HG02678 (cell line): ENCODE data around the gene EIF3B.
"Not testable (repeated sequence)": the region's sequence is repeated elsewhere in the genome, so short reads cannot be mapped to it uniquely, and the experiment has no call there.

Experiments used
- ATAC-seq: cut with Tn5 transposase; IDR thresholded peaks from one replicate; pipeline ENCODE4 v1.9.1; 2021; ENCODE audit warnings: mild to moderate bottlenecking, moderate library complexity; ENCODE audit not compliant: unreplicated experiment

Gene EIF3B

GRCh38 chr7:2354186-2354938 is at the start of gene EIF3B:
Gene EIF3B, plus strand, starts transcription at chr7:2354827. Its CDS starts 95 bp downstream, at chr7:2354922.
- peak; percentile 82 for ATAC-seq

DNA sequence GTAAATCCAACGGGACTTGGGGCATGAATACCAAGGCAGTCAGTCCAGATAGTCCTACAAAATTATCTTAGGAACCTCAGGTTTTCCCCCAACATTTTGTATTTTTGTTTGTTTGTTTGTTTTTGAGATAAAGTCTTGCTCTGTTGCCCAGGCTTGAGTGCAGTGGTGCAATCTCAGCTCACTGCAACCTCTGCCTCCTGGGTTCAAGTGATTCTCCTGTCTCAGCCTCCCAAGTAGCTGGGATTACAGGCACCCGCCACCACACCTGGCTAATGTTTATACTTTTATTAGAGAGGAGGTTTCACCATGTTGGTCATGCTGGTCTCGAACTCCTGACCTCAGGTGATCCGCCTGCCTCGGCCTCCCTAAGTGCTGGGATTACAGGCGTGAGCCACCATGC is 49.4 kb upstream of the EIF3B start:
- not testable (repeated sequence) for ATAC-seq

DNA sequence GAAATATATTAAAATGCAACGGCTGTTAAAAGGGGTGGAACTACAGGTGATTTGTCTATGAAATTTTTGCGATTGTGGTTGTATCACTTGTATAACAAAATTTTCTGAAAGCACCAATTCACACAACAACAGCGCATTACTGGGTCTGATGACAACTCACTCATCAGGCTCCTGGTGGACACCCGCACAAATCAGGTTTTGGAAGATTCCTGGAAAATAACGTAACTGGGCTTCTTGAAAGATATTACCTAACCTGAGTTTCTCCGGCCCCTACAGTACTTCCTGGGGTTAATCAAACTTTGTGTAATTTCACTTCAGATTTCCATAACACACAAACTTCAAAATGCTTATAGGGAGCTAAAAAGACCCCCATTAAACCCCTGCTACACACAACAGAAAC is 47.9 kb upstream of the EIF3B start:
- ATAC-seq: no peak

GRCh38 chr7:2307690-2308107 is 46.9 kb upstream of the EIF3B start:
- peak; percentile 59 for ATAC-seq

- ATAC-seq: no peak
These were observed 44.7 kb upstream of the EIF3B start for GRCh38 chr7:2309889-2310331.

DNA sequence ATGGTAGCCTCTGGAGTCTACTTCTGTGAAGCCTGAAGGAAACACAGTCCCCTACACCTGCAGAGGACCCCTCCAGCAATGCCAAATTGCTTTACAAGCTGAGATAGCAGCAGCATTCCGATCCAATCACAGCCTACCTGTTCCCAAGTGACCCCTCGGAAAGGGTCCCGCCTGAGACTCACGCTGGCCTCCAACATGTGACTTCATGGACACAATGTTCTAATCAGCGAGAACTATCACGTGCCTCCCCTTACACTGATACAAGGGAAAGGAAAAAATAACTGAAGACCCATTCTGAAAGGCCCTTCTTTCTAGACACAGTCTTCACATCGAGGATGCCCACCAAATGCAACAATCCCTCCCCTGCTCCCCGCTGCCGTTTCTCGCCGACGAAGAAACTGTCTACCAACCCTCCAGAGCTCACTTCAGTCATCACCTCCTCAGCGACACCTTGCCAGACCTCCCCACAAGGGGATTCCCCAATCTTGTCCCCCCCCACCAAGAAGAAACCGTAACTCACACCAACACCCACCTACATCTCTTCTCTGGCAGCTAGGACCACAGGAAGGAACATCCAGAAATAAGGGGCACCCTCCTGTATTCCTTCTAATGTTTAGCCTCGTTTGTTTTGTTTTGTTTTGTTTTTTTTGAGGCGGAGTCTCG is 42.2 kb upstream of the EIF3B start:
- ATAC-seq: no peak

- ATAC-seq: no peak
These were observed 41.0 kb upstream of the EIF3B start for GRCh38 chr7:2313450-2314208.

DNA sequence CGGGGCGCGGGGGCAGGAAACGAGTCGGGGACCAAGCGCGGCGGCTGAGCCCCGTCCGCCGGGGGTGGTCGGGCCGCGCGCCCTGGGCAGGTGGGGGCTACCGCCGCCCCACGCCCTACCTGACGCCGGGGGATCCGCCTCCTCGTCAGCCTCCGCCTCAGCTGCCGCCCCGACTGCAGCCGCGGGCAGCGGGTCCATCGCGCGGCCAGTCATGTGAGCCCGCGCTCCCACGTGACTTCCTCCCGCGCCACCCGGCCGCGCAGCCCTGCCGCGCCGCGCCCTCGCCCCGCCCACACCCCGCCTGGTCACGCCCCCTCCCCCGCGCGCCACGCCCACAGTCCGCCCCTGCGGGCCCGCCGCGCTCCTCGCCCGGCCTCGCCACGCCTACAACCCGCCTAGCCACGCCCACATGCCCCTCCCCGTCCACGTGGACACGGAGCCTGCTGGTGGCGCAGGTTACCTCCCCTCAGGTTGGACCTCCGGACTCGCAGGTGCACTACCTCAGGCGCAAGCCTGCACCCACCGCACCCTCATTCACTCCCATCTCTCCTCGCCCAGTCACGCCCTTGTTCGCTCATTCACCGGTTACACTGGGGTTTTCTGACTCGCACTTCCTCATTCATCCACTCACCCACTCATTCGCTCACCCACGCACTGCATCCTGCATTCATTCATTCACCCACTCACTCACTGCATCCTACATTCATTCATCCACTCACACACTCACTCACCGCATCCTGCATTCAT is 40.2 kb upstream of the EIF3B start, which contains the start of gene SNX8:
SNX8 (minus strand) TSS at position 233 of the 747 bp plus-strand sequence; CDS start at position 213, 20 bp downstream.
- peak; percentile 83 for ATAC-seq

DNA sequence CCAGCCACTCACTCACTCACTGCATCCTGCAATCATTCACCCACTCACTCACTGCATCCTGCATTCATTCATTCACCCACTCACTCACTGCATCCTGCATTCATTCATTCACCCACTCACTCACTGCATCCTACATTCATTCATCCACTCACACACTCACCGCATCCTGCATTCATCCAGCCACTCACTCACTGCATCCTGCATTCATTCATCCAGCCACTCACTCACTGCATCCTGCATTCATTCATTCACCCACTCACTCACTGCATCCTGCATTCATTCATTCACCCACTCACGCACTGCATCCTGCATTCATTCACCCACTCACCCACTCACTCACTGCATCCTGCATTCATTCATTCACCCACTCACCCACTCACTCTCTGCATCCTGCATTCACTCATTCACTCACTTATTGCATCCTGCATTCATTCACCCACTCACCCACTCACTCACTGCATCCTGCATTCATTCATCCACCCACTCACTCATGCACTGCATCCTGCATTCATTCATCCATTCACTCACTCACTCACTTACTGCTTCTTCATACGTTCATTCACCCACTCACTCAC is 39.6 kb upstream of the EIF3B start:
- not testable (repeated sequence) for ATAC-seq

- no peak for ATAC-seq
These were observed 38.8 kb upstream of the EIF3B start for GRCh38 chr7:2315787-2316186.

- no peak for ATAC-seq
These were observed 38.0 kb upstream of the EIF3B start for GRCh38 chr7:2316578-2316977.

- ATAC-seq: no peak
These were observed 36.9 kb upstream of the EIF3B start for GRCh38 chr7:2317556-2318293.

GRCh38 chr7:2321020-2321419 is 33.6 kb upstream of the EIF3B start:
- ATAC-seq: no peak

DNA sequence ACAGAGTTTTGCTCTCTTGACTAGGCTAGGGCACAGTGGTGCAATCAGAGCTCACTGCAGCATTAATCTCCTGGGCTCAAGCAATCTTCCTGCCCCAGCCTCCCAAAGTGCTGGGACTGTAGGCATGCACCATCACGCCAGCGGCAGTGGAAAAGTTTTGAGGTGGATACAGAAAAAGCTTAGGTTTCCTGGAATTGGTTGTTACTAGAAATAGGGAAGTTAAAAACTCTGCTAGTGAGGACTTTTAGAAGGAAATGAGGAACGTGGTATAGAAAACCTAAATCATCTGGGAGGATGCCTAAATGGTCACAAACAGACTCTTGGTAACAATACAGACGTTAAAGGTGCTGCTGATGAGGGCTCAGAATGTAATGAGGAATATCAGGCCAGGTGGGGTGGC is 29.5 kb upstream of the EIF3B start:
- no peak for ATAC-seq

- ATAC-seq: no peak
These were observed 27.7 kb upstream of the EIF3B start for GRCh38 chr7:2326951-2327350.

GRCh38 chr7:2330493-2330892 is 24.1 kb upstream of the EIF3B start:
- no peak for ATAC-seq

DNA sequence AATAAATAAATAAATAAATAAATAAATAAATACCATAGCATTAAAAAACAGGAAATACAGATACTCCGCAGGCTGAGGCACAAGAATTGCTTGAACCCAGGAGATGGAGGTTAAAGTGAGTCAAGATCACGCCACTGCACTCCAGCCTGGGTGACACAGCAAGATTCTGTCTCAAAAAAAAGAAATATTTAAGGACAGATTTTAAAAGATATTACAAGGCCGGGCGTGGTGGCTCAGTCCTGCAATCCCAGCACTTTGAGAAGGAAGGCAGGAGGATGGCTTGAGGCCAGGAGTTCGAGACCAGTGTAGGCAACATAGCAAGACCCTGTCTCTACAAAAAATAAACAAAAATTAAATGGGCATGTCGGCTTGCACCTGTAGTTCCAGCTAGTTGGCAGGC is 22.9 kb upstream of the EIF3B start:
- ATAC-seq: no peak

- ATAC-seq: not testable (repeated sequence)
These were observed 21.9 kb upstream of the EIF3B start for GRCh38 chr7:2332606-2333231.

GRCh38 chr7:2336626-2337299 is 17.9 kb upstream of the EIF3B start:
- ATAC-seq: no peak
